GM21367 (cell line): Measurements from ENCODE around the gene PRDM16.

Source experiments
- ATAC-seq: cut with Tn5 transposase; IDR thresholded peaks from one replicate; pipeline ENCODE4 v1.9.1; 2021; ENCODE audit not compliant: unreplicated experiment

PRDM16 gene

DNA sequence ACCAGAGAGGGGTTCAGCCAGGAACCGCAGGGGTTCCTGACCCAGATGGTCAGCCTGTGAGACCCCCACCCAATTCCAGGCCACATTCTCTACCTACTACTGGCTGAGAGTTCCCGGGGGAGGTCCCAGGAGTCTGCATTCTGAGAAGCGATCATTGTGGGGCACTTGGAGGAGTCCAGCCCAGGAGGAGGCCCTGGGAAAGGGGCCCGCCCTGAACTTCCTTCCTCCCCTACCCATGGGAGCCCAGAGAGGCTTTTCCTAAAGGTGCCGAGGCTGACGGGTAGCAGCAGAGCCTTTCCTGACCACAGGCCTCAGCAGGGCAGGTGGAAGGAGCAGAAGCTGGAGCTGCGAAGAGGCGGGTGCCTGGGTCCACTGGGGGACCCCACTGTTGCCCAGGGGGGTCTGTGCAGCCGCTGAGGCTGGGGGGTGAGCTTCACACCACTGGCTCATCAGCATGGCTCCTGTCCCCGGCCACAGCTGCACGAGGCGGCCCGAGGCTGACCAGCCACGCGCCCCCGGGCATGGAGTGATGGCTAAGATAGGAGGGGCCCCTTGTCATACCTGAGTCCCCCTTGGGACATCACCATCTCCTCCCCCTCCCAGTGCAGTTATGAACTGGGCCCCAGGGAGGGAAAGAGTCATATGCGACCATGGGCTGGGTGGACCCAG lies 127.7 kb downstream of the PRDM16 start:
- ATAC-seq, result no peak

DNA sequence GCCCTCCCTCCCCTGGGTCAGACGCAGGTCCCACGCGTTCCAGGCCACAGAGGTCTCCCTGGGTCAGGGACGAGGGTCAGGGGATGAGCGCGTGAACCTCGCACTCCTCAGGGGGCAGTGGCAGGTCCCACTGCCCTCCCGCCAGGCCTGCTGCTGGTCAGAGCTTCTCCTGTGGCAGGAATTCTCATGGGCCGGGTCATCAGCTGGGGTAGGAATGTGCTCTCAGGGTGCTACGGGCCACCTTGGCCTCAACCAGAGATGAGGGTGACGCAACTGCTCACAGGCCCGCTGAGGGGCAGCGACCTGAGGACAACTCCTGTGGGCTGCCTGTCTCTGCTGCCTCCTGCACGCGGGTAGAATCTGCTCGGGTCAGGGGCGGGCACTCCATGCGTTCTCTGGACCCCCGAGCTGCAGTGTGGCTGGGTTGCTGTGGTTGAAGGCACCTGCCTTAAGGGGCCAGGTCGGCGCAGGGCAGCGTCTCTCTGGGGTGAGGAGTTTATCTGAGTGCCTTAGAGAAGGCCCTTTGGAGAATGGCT lies 128.8 kb downstream of the PRDM16 start:
- ATAC-seq, result no peak

DNA sequence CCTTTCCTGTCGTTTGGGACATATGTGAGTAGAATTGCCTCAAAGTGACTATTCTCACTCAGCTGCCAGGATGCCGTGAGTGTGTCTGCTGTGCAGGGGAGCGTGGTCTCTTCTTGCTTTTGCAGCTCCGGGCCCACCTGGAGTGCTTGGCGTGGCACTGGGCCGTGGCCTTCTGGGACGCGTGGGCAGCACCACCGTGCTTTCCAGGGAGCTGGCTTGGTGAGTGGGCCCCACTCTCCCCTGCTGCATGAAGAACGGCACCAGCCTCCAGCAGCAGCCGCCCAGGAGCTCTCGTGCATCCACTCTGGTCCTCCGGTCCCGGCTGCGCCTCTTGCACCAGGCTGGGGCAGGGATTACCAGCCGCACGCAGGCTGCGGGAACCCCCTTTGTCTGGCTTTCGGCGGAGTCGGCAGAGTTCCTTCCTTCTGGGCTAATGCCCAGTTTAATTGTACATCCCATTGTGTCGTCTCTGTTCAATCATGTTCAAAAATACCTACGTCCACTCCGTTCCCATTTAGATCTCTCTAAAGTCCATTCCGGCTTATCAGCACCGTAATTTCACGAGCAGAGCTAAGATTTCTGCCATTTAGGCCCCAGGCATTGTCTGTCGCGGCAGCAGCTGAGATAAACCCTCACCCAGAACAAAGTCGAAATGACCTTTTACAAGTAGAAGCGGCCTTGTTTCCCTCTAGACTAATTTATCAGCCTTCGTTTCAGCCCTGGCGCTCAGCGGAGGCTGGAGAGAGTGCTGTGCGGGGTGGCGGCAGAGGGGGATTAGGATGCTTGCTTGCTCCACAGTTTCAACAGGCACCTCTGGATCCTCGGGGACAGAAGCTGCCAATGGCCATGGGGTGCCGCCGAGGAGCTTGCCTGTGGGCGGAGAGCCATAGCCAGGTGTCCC lies 129.6 kb downstream of the PRDM16 start:
- ATAC-seq, result no peak

DNA sequence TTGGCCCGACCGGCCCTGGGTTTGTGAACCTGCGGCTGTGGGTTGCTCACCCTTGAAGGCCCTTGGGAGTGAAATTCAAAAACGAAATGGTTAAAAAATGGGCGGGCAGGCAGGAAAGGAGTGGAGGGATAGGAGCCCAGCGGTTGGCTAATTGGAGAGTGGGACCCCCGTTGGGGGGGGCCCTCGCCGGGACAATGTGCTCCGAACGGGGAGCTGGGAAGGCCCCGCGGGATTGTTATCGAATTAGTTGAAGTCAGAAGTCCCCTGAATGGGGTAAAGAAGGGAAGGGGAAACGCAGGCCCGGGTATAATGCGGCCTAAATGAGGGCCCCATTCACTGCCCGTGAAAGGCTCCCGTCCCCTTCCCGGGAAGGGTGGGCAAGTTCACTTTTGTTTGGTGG lies 135.7 kb downstream of the PRDM16 start:
- ATAC-seq, result no peak

DNA sequence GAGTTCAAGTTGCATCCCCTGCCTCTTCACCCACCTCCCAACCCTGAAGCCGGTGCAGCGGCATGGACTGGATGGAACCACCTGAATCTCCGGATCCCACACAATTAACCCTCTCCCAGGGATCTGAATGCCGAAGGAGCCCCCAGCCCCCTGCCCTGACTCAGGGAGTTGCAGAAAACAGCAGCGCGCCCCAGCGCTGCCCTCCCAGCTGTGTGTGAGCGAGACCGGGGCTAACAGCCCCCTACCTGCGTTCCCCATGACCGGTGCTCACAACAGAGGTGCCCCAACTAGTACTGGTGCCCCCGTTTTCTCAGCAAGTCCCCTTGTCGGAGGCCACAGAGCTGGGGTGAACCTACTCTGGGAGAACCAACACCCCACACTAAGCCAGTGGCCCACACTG lies 136.8 kb downstream of the PRDM16 start:
- ATAC-seq, result no peak

DNA sequence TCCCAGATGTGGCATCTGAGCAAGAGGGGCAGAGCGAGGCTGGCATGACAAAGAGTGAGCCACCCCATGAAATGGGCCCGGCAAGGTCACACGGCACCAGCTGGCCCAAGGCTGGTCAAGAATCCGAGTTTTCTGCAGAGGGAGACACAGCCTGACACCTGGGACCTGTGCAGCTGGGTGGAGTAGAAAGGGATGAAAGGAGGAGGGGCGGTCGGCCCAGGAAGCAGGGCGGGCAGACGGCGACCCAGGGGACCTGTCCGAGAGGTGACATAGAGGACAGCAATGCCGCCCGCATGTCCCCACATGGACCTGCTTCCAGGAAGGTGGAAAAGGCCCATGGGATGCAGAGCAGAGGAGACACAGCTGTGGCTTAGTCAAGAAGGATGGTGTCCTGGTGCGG lies 137.7 kb downstream of the PRDM16 start:
- no peak for ATAC-seq

DNA sequence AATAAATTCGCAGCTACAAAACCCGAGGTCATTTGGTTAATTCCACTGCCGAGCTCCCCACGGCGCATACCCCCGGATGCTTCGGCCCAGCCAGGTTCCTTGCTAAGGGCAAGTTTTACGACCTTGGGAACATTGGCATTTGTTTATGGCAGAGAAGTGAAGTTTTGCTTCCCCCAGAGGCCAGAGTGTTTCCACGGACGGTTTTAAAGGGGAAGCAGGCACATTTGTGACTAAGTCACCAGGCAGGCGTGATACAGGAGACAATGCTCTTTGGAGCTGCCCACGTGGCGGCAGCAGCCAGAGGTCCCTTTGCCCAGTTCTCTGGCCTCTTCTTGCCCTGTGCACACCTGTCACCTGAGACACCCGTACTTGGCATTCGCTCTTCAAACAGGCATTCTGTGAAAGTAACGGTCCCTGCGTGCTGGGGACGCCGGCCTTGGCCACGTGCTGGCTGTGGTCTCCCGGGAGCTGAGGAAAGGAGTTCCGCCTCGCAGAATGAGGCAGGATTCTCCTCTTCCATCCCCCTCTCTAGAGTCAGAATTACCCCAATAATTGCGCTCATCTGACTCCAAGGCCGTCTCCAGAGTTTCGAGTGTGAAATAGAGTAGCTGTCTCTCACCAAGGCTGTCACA lies 138.3 kb downstream of the PRDM16 start:
- ATAC-seq, result no peak

DNA sequence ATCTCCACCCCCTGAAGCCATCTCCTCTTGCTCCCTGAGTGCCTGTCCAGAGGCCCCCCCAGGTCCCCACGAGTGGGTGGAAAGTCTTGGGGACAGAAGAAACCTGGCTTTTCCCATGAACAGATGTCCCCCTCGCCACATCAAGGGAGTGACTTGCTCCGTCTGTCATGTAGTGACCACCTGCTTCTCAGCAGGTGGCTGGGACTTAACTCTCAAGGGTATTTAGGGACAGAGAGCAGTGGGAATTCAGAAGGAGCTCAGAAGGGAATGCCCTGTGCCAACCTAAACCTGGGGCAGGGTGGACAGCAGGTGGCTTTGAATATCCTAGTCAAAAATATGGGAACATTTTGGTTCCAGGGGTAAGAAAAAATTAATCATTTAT lies 139.8 kb downstream of the PRDM16 start:
- ATAC-seq, result no peak

DNA sequence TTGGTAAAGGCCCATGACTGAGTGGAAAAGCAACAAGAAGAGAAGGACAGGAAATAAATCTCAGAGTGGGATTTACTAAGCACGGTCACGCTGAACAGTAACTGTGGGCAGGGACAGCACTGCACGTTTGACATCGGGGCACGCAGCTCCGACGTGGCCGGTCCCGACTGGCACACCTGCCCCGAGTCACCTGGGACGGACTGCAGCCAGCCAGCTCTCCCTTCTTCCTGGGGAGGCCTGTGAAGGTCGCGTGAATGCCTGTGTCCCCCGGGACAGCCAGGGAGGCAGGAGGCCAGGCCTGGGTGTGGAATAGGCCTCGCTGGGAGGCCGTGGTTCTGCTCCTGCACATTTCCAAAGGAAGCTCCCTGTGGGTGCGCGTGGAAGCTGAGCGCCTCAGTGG lies 140.2 kb downstream of the PRDM16 start:
- no peak for ATAC-seq

DNA sequence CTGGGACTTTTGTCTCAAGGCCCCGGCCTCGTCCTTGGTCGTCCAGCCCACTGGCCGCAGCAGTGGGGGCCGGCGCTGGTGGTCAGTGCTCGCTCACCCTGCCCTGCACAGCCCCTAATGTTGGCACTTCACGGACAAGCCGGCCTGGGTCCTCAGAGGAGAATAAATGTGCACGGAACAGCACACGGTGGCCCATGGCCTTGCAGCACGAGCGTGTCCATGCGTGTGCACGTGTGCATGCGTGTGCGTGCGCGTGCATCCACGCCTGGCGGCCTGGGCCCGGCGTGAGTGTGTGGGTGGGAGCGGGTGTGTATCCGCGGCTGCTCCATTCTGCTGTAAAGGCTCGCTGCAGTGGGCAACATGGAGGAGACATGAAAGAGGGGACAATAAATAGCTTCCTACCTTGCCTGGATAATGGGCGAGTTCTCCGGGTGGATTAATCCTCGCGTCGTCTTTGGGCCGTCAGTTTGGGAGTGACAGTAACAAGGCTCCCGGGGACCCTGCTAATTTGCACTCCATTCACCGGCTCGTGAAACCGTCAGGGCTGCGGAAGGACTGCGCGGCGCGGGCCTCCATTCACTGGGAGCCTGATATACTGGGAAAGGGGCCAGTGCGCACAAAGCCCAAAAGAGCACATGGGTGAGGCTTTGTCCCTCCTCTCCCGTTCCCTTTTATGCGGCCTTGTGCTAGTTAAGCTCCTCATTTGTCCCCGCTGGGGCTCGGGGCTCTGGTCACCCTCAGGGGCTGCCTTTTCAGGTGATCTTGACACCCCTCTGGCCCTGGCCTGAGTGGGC lies 142.8 kb downstream of the PRDM16 start:
- no peak for ATAC-seq

DNA sequence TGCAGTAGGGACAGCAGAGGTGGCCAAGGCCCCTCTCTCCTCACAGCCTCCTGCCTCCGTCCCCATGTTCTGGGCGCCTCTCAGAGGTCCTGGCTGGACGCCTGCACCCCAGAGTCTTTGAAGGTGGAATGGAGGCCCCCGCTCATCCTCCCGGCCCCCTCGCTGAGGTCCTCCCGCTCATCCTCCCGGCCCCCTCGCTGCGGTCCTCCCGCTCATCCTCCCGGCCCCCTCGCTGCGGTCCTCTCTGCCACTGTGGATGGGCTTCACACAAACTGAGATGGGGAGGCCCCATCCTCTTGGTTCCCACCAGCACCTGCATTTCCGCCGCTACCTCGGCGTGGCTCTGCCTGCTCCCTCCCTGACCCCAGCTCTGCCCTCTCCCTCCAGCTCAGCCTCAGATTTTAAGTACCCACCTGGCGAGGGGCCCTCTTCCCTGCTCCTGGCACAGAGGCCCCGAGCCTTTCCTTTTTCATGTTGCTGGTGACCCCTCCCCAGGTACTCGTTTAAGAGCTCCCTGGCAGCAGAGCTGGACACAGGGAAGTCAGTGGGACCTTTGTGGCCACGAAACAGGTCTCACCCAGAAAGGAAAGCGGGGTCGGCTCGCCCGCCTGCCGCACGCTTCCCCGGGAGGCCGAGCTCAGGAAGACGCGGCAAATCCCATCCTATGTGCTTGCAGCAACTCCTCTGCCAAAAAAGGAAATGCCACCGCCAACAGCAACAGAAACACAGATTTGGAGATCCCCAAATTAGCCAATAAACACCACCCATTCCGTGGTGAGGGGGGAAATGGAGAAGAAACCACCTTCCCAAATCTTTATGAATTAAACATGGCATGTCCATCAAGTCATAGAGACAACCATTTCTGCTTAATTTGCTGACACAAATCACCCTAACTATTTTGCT lies 143.7 kb downstream of the PRDM16 start:
- ATAC-seq, result no peak

DNA sequence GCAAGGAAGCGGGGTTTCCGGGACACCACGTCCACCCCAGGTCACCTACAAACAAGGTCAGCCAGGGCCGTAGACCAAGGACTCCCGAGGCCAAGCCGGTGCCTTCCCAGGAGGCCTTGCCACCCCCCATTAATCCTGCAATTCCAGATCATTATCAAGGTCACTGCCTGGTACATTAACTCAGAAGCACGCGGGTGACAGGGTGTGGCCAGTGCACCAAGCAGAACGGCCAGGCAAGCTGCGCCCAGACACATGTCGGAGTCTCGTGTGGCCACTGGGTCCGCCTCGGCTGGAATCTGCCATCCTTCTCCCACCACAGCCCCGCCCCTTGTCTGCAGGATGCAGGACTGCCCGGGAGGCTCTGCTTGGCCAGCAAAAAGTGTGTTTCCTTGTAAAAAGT lies 144.7 kb downstream of the PRDM16 start:
- ATAC-seq, result no peak

DNA sequence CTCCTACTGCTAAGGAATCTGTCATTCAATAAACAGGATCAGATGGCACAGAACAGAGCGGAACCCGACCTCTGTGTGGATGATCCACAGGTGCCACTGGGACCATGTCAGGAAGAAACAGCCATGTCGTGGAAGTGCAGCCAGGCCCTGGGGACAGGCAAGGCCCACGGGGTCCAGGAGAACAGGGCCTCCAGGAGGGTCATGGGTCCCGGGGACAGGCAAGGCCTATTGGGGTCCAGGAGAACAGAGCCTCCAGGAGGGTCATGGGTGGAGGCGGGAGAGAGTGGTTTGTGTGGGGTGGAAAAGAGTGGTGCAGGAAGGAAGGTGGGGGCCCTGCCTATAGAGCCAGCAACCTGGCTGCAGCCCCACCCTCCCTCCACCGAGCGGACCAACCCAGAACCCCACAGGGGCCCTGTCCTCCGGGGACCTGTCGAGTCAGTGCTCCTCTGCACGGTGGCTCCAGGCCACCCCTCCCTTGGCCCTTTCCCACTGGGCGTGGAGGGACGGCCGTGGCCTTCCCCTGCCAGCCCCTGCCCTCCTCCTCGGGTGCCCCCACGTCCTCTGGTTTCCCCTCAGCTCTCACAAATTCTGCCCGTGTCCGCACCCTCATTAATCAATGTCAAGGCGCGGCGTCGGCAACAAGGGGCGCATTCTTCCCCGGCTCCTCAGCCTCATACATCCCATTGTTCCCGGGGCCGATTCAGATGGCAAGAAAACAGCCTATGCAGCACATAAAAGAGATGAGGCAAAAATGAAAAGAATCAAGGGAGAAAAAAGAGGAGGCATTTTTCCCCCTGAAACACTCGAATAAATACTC lies 146.4 kb downstream of the PRDM16 start:
- no peak for ATAC-seq

DNA sequence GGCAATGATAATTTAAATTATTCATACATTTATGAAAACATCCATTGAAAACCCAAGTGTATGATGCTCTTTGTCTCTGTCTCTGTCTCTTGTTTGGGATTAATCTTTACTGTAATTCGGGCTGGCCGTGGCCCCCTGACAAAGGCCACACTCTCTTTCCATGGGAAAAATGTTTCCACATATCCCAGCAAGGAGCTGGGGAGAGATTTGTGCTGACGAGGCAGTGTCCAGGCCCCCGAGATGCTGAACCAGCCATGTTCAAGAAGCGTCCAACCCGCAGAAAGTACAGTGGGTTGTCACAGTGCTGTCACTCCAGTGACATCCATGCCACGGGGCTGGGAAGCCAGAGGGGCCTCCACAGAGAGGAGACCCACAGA lies 147.0 kb downstream of the PRDM16 start:
- ATAC-seq, result no peak

DNA sequence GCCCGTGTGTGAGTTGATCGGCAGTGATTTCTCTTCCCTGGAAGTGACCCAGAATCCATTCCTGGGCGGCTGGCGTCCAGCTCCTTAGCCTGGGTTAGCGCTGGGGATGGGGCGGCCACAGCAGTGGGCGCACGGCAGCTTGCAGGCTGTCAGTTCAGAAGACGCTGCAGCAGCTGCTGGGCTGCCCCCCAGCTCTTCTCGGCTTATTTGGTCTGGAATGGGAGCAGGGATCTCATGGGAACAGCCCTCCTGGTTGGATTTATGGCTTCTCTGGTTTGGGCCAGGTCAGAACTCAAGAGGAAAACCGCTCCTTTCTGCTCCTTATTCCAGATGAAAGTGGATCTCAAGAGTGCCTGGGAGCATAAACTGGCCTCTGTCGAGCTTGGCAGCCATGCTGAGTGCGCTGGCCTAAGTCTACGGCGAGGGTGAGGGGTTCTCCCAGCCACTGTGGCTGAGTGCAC lies 148.2 kb downstream of the PRDM16 start:
- no peak for ATAC-seq

DNA sequence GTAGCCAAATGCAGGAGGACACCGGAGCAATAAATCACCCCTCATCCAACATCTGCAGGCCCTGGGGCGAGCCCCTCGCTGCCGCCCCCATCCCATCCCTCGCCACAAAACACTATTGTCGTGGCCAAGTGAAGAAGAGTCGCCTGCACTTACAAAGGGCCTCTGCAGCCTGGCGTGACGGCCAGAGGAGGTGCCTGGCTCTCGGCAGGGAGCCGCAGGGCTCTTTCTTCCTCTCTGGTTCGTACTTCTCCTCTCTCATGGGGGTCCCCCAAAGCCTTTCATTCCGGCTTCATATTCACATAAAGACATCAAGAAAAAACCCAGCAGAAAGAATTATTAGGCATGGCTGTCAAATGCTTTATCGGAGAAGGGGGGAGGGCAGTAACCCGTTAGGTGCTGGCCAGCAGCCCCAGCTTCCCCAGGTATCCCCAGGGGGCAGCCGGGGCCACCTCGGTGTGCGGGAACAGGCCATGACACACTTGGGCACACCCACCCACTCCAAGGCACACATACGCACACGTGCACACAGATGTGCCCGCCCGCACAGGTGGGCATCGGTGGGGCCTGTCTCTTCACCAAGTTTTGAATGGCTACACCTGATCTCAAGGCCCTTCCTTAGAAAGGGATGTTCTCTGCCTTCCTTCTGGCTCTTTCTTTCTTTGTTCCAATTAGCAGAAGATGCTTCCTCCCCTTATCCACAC lies 149.1 kb downstream of the PRDM16 start:
- ATAC-seq, result no peak

DNA sequence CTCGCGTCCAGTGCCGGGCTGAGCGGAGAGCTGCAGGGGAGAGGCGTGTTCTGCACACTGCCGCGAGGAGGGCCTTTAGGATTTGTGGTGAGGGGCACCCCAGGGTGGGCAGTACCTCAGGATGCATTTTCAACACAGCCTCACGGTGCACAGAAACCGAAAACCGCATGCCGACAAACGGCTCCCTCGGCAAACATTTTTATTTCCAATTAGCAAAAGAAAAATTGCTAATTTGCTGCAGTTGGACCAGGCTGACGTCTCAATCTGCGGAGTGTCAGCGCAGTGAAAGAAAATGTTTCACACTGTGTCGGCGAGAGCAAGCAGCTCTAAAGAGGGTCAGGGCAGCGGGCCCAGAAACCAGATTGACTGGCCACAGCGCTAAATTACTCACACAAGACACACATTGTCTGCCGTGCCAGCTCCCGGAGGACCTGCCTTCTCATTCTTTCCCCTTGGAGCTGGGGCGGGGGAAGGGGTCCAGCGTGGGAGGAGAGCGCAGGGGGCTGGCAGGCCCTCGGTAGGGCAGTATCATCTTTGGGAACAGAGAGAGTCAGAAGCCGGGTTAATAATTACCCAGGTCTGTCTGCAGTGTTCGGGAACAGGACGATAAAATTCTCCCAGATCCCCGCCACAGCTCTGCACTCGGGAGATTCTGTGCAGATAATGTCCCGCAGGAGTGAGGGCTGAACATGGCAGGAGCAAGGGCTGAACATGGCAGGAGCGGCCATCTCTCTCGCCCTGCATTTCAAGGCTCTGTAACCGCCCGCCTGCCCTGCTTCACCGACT lies 150.2 kb downstream of the PRDM16 start:
- no peak for ATAC-seq
